Lower leg skin (tissue), 3 donors: ENCODE measurements around the gene ATP1B4.

Source experiments
- POLR2A ChIP-seq, 2 donors: fragments of 450-650 bp; IDR thresholded peaks; one replicate each; pipeline ENCODE4 v1.6.1; 2016 to 2017; ENCODE audit warnings: antibody characterized with exemption in 2 of 2, mild to moderate bottlenecking in 1 of 2, moderate library complexity in 1 of 2
- TF ChIP-seq, protein P1 (sequence below), 3 donors: fragments of 450-650 bp; IDR thresholded peaks; one replicate each; pipeline ENCODE4 v1.5.1; 2016; ENCODE audit warnings: antibody characterized with exemption in 3 of 3, mild to moderate bottlenecking in 3 of 3, moderate library complexity in 2 of 3

DNA sequence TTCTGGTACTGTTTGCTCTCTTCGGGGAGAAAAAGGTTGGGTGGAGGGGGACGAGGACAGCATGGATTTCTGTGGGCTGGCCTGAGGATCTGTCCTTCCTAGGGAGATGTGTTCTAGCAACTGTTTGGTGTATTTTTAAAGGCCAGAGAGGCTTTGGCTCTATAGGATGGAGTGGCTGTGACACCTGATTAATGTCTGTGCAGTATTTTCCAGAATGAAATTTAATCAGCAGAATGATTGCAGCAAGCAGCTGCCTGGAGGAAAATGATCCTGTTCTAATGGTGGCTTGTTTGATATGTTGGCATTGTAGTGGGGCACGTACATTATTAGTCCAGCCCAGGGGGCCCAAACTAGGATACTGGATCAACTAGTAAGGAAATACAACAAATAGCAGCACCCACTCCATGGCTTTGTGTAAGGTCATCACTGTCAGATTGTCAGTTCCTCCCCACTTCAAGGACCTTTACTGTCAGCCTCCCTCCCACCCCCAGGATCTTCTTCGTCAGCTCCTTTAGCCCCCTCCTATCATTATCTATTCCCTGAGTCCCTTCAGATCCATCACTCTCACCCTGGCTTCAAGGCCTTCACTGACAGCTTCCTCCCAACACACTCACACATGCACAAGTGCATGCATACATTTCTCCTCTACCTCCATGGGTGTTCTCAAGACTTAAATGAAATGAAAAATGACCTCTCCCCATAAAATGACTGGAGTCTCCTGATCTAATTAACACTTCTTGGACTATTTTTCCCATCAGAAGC lies 40.2 kb upstream of the ATP1B4 start:
- TF ChIP-seq, protein P1, sequence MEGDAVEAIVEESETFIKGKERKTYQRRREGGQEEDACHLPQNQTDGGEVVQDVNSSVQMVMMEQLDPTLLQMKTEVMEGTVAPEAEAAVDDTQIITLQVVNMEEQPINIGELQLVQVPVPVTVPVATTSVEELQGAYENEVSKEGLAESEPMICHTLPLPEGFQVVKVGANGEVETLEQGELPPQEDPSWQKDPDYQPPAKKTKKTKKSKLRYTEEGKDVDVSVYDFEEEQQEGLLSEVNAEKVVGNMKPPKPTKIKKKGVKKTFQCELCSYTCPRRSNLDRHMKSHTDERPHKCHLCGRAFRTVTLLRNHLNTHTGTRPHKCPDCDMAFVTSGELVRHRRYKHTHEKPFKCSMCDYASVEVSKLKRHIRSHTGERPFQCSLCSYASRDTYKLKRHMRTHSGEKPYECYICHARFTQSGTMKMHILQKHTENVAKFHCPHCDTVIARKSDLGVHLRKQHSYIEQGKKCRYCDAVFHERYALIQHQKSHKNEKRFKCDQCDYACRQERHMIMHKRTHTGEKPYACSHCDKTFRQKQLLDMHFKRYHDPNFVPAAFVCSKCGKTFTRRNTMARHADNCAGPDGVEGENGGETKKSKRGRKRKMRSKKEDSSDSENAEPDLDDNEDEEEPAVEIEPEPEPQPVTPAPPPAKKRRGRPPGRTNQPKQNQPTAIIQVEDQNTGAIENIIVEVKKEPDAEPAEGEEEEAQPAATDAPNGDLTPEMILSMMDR (IDR thresholded peaks at IDR 0.05): no peak
- no peak for TF ChIP-seq POLR2A (IDR thresholded peaks at IDR 0.05)
